Neural cell (in vitro differentiated cells): ENCODE results near the gene PIEZO1. TPM values are rescaled to one million over a fixed set of nuclear protein-coding genes. Genes with fewer than 3 reads are reported as not detected.

Experiments used
- H2AFZ ChIP-seq: fragments of 200-600, 300-800 bp; sonication (generic), shearing (Covaris generic); 2 replicates; pipeline ENCODE4 v1.6.0; 2014; ENCODE audit warnings: low read depth, mild to moderate bottlenecking, antibody characterized with exemption, low read length, moderate library complexity
- H3F3A ChIP-seq: fragments of 200-600 bp; shearing (Covaris generic); 2 replicates; pipeline ENCODE4 v1.6.1; 2016; ENCODE audit warnings: mild to moderate bottlenecking, moderate library complexity, mixed read lengths, antibody characterized with exemption, low read length; ENCODE audit not compliant: insufficient read depth, poor library complexity, severe bottlenecking
- H3K27ac ChIP-seq: fragments of 200-600, 300-800 bp; sonication (generic), shearing (Covaris generic); 2 replicates; pipeline ENCODE4 v1.5.1; 2014; ENCODE audit warnings: mild to moderate bottlenecking, low read length, moderate library complexity
- H3K27me3 ChIP-seq: fragments of 300-800, 200-600 bp; sonication (generic), shearing (Covaris generic); 2 replicates; pipeline ENCODE4 v1.6.0; 2014; ENCODE audit warnings: mild to moderate bottlenecking, low read depth, low read length, moderate library complexity; ENCODE audit not compliant: insufficient read depth
- H3K36me3 ChIP-seq: fragments of 300-800, 200-600 bp; sonication (generic), shearing (Covaris generic); 2 replicates; pipeline ENCODE4 v1.5.1; 2014; ENCODE audit warnings: mild to moderate bottlenecking, antibody characterized with exemption, low read length, moderate library complexity; ENCODE audit not compliant: insufficient read depth
- H3K4me2 ChIP-seq: fragments of 300-800, 200-600 bp; sonication (generic), shearing (Covaris generic); 2 replicates; pipeline ENCODE4 v1.6.0; 2014; ENCODE audit warnings: mild to moderate bottlenecking, low read length
- H3K4me3 ChIP-seq: fragments of 300-800, 200-600 bp; sonication (generic), shearing (Covaris generic); 2 replicates; pipeline ENCODE4 v1.5.1; 2014; ENCODE audit warnings: mild to moderate bottlenecking, low read length, moderate library complexity
- H3K79me2 ChIP-seq: fragments of 200-600 bp; shearing (Covaris generic); replicated peaks from 2 replicates; pipeline ENCODE4 v1.6.0; 2014; ENCODE audit warnings: mild to moderate bottlenecking, low read length, moderate library complexity; ENCODE audit not compliant: insufficient read depth
- H3K9ac ChIP-seq: fragments of 300-800, 200-600 bp; sonication (generic), shearing (Covaris generic); 2 replicates; pipeline ENCODE4 v1.6.1; 2016; ENCODE audit warnings: mild to moderate bottlenecking, low read length, mixed read lengths
- H3K9me2 ChIP-seq: fragments of 200-600 bp; shearing (Covaris generic); 2 replicates; pipeline ENCODE4 v1.6.1; 2016; ENCODE audit warnings: mild to moderate bottlenecking, low read length, mixed read lengths; ENCODE audit not compliant: insufficient read depth
- H3K9me3 ChIP-seq: fragments of 200-600, 300-800 bp; sonication (generic), shearing (Covaris generic); 2 replicates; pipeline ENCODE4 v1.6.1; 2016; ENCODE audit warnings: mild to moderate bottlenecking, mixed run types, low read length, moderate library complexity, mixed read lengths
- H4K20me1 ChIP-seq: fragments of 200-600 bp; shearing (Covaris generic); 2 replicates; pipeline ENCODE4 v1.6.1; 2016; ENCODE audit warnings: mild to moderate bottlenecking, mixed run types; ENCODE audit not compliant: insufficient read depth
- CTCF ChIP-seq: fragments of 450-650 bp; IDR thresholded peaks from 2 replicates; pipeline ENCODE4 v1.5.1; 2014; ENCODE audit warnings: antibody characterized with exemption, mild to moderate bottlenecking, moderate library complexity; ENCODE audit not compliant: poor library complexity, severe bottlenecking
- EP300 ChIP-seq: fragments of 450-650 bp; conservative IDR thresholded peaks from 2 replicates; pipeline ENCODE4 v1.6.1; 2014; ENCODE audit warnings: antibody characterized with exemption, mild to moderate bottlenecking, moderate library complexity; ENCODE audit not compliant: poor library complexity, severe bottlenecking
- EZH2 ChIP-seq: fragments of 200-600, 300-800 bp; shearing (Covaris generic), sonication (generic); IDR thresholded peaks from 2 replicates; pipeline ENCODE4 v1.6.1; 2014; ENCODE audit warnings: antibody characterized with exemption, low read length, borderline replicate concordance, mild to moderate bottlenecking; ENCODE audit not compliant: insufficient read depth, poor library complexity, severe bottlenecking
- MXI1 ChIP-seq: fragments of 450-650 bp; conservative IDR thresholded peaks from 2 replicates; pipeline ENCODE4 v1.6.1; 2014; ENCODE audit warnings: antibody characterized with exemption, mild to moderate bottlenecking; ENCODE audit not compliant: poor library complexity, severe bottlenecking
- POLR2AphosphoS5 ChIP-seq: IDR thresholded peaks from 2 replicates; pipeline ENCODE4 v1.6.1; 2012
- RAD21 ChIP-seq: fragments of 450-650 bp; conservative IDR thresholded peaks from 2 replicates; pipeline ENCODE4 v1.6.1; 2014; ENCODE audit warnings: antibody characterized with exemption, mild to moderate bottlenecking, moderate library complexity
- REST ChIP-seq: IDR thresholded peaks from 2 replicates; pipeline ENCODE4 v1.6.1; 2012; ENCODE audit warnings: borderline replicate concordance
- SMC3 ChIP-seq: fragments of 450-650 bp; conservative IDR thresholded peaks from 2 replicates; pipeline ENCODE4 v1.6.1; 2014; ENCODE audit warnings: antibody characterized with exemption, mild to moderate bottlenecking, moderate library complexity; ENCODE audit not compliant: poor library complexity
- TAF1 ChIP-seq: IDR thresholded peaks from 2 replicates; pipeline ENCODE4 v1.6.1; 2012; ENCODE audit warnings: low read depth
- polyA plus RNA-seq: library from polyadenylated mRNA; depleted of rRNA; stranded (reverse); fragments of >200 nt; gene quantifications from 2 replicates; pipeline ENCODE4 v1.2.3, GENCODE V29; 2014

PIEZO1 gene
- polyA plus RNA-seq, 1 donor from 2014 or later = not detected

DNA sequence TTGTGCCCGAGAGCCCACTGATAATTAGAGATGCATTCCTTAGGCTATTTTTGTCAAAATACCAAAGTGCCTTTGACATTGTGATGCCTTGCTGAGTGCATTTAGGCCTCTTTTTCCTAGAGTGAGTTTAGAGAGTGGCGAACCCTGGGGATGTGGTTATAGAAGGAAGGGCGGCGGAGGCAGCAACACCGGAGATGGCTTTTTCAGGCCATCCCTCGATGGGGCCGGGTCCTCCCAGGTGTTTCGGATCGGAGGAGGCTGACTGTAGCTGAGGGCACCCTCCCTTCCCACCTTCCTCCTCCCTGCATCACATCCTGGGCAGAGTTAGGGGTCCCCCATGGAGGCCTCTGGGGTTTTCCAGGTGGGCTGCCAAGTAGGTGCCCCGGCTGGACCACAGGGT is 92.2 kb downstream of the PIEZO1 start:
- H4K20me1 ChIP-seq = no peaks in the 10 kb centered on the region
- no peak overlapping the region for H3K4me2 ChIP-seq
- H3K27me3 ChIP-seq = peaks cover 8% of the 10 kb centered on the region
- no peak overlapping the region for H2AFZ ChIP-seq
- no peak overlapping the region for H3K27ac ChIP-seq
- H3K79me2 ChIP-seq = no peaks in the 10 kb centered on the region
- no peaks in the 10 kb centered on the region for H3K9me3 ChIP-seq
- no peak for TF ChIP-seq EZH2
- no peak for TF ChIP-seq RAD21
- TF ChIP-seq EP300 = no peak
- no peak for TF ChIP-seq REST
- no peak for TF ChIP-seq MXI1
- TF ChIP-seq CTCF = no peak
- TF ChIP-seq SMC3 = no peak
- no peak for TF ChIP-seq TAF1
- no peak for TF ChIP-seq POLR2AphosphoS5
- no peak overlapping the region for H3K9ac ChIP-seq
- no peaks in the 10 kb centered on the region for H3K36me3 ChIP-seq
- no peaks in the 10 kb centered on the region for H3K9me2 ChIP-seq
- no peak overlapping the region for H3K4me3 ChIP-seq
- no peaks in the 10 kb centered on the region for H3F3A ChIP-seq

- Histone ChIP-seq H3K9me3 (no peaks in the 10 kb centered on the region), H3K4me2 (no peak overlapping the region), H3K36me3 (no peaks in the 10 kb centered on the region), H3K4me3 (no peak overlapping the region), H3K9ac (no peak overlapping the region), H3K9me2 (no peaks in the 10 kb centered on the region), H4K20me1 (no peaks in the 10 kb centered on the region), H3F3A (no peaks in the 10 kb centered on the region), H3K27ac (no peak overlapping the region), H3K27me3 (peaks cover 16% of the 10 kb centered on the region), H2AFZ (no peak overlapping the region), H3K79me2 (no peaks in the 10 kb centered on the region)
- no peak for TF ChIP-seq CTCF
- TF ChIP-seq EP300 = no peak
- TF ChIP-seq POLR2AphosphoS5 = no peak
- TF ChIP-seq EZH2 = no peak
Observed at GRCh38 chr16:88691924-88692560, 93.0 kb downstream of the PIEZO1 start.
